Nephron (organoid): ENCODE data around the gene SUGP1.

Experiments used
- H3K27ac Mint-ChIP-seq, 3 experiments: 2 replicates each; pipeline ENCODE4 v1.8.0; 2020; ENCODE audit warnings: mixed read lengths in 3 of 3, mild to moderate bottlenecking in 2 of 3, moderate library complexity in 1 of 3
- H3K27me3 Mint-ChIP-seq: 2 replicates; pipeline ENCODE4 v1.8.0; 2021; ENCODE audit warnings: low read depth, mild to moderate bottlenecking, moderate library complexity, mixed read lengths
- H3K36me3 Mint-ChIP-seq: 2 replicates; pipeline ENCODE4 v1.8.0; 2020; ENCODE audit warnings: low read depth, mixed read lengths
- H3K4me1 Mint-ChIP-seq: 2 replicates; pipeline ENCODE4 v1.8.0; 2020; ENCODE audit warnings: mixed read lengths
- H3K4me3 Mint-ChIP-seq, 3 experiments: 2 replicates each; pipeline ENCODE4 v1.8.0; 2020; ENCODE audit warnings: mild to moderate bottlenecking in 3 of 3, mixed read lengths in 3 of 3, moderate library complexity in 2 of 3
- H3K9me3 Mint-ChIP-seq: 2 replicates; pipeline ENCODE4 v1.8.0; 2020; ENCODE audit warnings: mixed read lengths
- TF ChIP-seq, protein P1 (sequence below), 3 experiments: fragments of 200-600 bp; sonication (generic); IDR thresholded peaks; one replicate each; pipeline ENCODE4 v1.5.0; 2021; ENCODE audit warnings: antibody characterized with exemption in 3 of 3; ENCODE audit not compliant: unreplicated experiment in 3 of 3

Gene SUGP1

DNA sequence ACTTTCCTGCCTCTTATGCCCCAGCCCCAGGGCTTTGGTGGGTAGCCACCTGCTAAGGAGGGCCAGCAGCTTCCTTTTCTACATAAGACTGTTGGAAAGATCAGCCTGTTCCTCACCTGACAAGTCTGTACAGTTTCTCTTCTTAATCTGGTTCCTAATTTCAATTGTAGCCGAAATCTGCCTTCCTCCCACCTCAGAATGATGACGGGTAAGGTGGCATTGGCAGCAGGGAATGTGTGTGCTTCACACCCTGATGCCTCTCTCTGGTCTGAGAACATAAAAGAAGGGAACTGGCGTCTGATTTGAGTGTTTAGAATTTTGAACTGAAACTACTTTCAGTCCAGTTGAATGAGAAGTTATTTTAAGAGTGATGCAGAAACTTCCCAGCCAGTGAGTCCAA is 16.3 kb upstream of the SUGP1 start:
- peaks cover 7% of the 10 kb centered on the region for H3K4me1 Mint-ChIP-seq
- H3K9me3 Mint-ChIP-seq: no peaks in the 10 kb centered on the region
- H3K4me3 Mint-ChIP-seq: no peak overlapping the region
- no peak overlapping the region for H3K27ac Mint-ChIP-seq
- H3K36me3 Mint-ChIP-seq: peaks cover 33% of the 10 kb centered on the region
- TF ChIP-seq, protein P1, sequence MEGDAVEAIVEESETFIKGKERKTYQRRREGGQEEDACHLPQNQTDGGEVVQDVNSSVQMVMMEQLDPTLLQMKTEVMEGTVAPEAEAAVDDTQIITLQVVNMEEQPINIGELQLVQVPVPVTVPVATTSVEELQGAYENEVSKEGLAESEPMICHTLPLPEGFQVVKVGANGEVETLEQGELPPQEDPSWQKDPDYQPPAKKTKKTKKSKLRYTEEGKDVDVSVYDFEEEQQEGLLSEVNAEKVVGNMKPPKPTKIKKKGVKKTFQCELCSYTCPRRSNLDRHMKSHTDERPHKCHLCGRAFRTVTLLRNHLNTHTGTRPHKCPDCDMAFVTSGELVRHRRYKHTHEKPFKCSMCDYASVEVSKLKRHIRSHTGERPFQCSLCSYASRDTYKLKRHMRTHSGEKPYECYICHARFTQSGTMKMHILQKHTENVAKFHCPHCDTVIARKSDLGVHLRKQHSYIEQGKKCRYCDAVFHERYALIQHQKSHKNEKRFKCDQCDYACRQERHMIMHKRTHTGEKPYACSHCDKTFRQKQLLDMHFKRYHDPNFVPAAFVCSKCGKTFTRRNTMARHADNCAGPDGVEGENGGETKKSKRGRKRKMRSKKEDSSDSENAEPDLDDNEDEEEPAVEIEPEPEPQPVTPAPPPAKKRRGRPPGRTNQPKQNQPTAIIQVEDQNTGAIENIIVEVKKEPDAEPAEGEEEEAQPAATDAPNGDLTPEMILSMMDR (IDR thresholded peaks at IDR 0.05; ENCODE audit: unreplicated experiment in 3 of 3): no peak
- H3K27me3 Mint-ChIP-seq: no peaks in the 10 kb centered on the region

DNA sequence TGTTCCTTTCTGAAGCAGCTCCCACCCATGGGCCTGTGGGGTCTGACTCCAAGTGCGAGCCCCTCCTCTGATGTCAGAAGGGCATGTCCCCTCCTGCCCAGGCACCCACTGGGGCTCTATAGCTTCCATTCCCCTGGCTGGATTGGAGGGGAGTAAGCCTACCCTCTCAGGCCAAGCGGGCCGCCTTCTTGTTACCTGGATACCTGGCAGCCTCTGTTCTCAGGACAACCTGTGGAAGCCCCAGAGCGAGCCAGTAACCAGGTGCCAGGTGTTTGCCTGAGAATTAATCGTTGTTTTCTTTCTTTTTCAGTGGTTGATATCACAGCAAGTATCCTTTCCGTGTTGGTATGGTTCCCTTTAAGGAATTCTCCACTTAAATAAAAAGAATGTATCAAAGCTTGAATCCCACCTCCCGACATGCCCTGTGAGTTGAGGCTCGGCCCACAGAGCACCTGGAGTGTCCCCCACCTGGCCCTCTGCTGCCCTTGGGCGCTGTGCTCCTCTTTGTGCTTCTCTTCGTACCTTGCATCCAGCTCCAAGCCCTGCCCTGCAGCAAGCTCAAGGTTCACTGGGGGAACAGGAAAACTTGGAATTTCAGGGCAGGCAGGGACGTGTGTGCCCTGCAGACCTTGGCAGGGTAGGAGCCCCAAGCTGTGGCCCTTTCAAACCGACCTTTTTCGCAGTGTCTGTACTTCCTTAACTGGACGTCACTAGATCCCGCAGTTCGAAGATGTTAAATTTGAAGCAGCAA is 15.3 kb upstream of the SUGP1 start:
- Mint-ChIP-seq H3K27me3 (no peaks in the 10 kb centered on the region), H3K36me3 (peaks cover 35% of the 10 kb centered on the region), H3K9me3 (no peaks in the 10 kb centered on the region), H3K4me1 (peaks cover 7% of the 10 kb centered on the region), H3K27ac (no peak overlapping the region), H3K4me3 (no peak overlapping the region)
- TF ChIP-seq, protein P1 (IDR thresholded peaks at IDR 0.05; ENCODE audit: unreplicated experiment in 3 of 3): no peak

DNA sequence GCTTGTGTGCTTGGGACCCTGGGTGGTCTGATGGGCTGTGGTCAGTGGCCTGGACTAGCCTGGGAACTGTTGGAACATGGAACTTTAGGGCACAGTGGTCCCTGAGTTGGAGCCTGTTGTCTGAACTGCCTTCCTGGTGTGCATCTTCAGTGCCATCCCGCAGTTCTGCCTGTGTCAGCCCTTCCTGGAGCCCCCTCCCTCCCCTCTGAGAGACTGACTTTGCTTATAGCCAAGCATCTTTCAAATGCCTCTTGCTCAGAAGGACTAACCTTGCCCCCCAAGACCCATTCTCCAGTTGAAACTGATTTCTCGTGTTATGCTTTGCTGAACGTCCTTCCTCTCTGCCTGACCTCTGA is 14.7 kb upstream of the SUGP1 start:
- Mint-ChIP-seq H3K27me3 (no peaks in the 10 kb centered on the region), H3K4me1 (peaks cover 7% of the 10 kb centered on the region), H3K4me3 (no peak overlapping the region), H3K36me3 (peaks cover 35% of the 10 kb centered on the region), H3K9me3 (no peaks in the 10 kb centered on the region), H3K27ac (no peak overlapping the region)
- TF ChIP-seq, protein P1 (IDR thresholded peaks at IDR 0.05; ENCODE audit: unreplicated experiment in 3 of 3): no peak

DNA sequence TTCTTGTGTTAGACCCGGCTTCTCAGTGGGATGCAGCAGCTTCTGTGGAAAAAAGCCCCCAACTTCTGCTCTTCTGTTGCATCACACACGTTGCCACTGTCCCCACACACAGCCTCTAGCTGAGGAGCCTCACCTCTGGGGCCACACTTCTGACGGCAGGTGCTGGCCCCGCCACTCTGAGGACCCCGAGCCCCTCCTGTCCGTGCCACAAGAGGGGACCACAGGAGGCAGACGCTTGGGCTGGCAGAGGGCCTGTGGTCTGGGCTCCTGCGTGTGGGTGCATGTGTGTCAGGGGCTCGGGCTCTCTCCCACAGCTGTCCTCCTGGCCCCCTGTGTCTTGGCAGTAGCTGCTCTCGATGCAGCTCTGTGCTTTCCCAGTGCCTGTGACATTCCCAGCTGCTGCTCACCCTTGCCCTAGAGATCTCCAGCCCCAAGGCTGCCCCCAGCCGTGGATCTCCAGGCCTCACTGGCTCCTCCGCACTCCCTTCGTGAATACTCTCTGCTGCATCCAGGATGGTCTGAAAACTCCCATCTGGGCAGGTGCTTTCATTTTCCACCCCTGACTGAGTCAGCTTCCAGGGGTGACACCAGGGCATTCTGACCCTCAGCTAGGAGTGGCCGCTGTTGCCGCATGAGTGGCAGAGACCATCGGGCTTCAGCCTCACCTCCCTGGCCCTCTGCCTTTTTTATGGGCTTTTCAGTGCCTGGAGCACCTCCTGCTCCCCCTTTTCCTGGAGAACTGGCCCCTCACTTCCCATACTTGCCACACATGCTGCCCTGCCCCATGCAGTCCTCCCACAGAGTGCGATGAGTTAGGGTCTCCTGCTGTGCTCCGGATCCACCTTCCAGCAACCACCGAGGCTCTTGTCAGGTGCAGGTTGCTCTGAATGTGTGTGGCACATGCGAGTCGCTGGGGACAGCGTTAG is 14.0 kb upstream of the SUGP1 start:
- no peaks in the 10 kb centered on the region for H3K27me3 Mint-ChIP-seq
- peaks cover 7% of the 10 kb centered on the region for H3K4me1 Mint-ChIP-seq
- no peak overlapping the region for H3K27ac Mint-ChIP-seq
- TF ChIP-seq, protein P1 (IDR thresholded peaks at IDR 0.05; ENCODE audit: unreplicated experiment in 3 of 3): no peak
- no peak overlapping the region for H3K4me3 Mint-ChIP-seq
- H3K9me3 Mint-ChIP-seq: no peaks in the 10 kb centered on the region
- H3K36me3 Mint-ChIP-seq: peaks cover 37% of the 10 kb centered on the region

DNA sequence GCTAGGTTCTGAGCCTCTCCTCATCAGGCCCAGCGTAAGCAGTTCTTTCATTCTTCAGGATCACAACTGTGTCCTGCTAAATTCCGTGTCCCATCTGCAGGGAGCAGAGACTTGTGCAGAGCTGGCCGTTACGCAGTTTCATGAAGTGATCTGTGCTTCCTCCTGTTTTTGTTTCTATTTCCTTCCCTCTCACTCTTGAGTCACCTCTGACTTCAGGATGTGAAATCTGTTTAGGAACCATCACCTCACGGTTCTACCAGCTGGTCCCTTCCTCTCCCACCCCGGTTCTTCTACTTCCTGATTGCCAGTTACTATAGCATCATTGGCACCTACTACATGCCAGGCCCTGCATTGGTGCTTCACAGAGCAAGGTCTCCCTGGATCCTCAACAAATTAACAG is 8.8 kb upstream of the SUGP1 start:
- Mint-ChIP-seq H3K9me3 (no peaks in the 10 kb centered on the region), H3K27ac (no peak overlapping the region), H3K36me3 (peaks cover 42% of the 10 kb centered on the region), H3K4me1 (peaks cover 10% of the 10 kb centered on the region), H3K27me3 (no peaks in the 10 kb centered on the region), H3K4me3 (no peak overlapping the region)
- TF ChIP-seq, protein P1 (IDR thresholded peaks at IDR 0.05; ENCODE audit: unreplicated experiment in 3 of 3): no peak
